Measurements from ENCODE around the gene PLA2G2F. TPM values are rescaled to one million over a fixed set of nuclear protein-coding genes. Genes with fewer than 3 reads are reported as not detected.

Gene PLA2G2F
- total and polyA plus RNA-seq, 2 of the 8 experiments (the other 6 are each of a cell fraction or from before 2014, with no cell fraction given) = not detected

- Histone ChIP-seq H3K79me1 (ENCODE audit: low read depth, low read length) (no peaks in the 10 kb centered on the region), H3K79me2 (ENCODE audit: control insufficient read depth in 1 of 2, insufficient read depth in 2 of 2, low read length in 2 of 2) (no peaks in the 10 kb centered on the region), H3K4me1 (replicated peaks in 1 of 4; ENCODE audit: control insufficient read depth in 3 of 4, insufficient read depth in 4 of 4, low read length in 3 of 4) (peaks cover 2 to 5% (median 3%) of the 10 kb centered on the region in 4 experiments; a peak in 4 of 7 replicates), H4K20me1 (replicated peaks in 1 of 2; ENCODE audit: control insufficient read depth in 1 of 2, insufficient read depth in 2 of 2, low read length in 2 of 2) (no peaks in the 10 kb centered on the region), H3K56ac (replicated peaks; ENCODE audit: insufficient read length, low read depth, low read length) (no peak overlapping the region), H3K23me2 (ENCODE audit: low read depth, low read length) (no peaks in the 10 kb centered on the region), H3K4ac (replicated peaks; ENCODE audit: insufficient read length, low read depth, low read length) (no peak overlapping the region), H3K4me3 (ENCODE audit: extremely low read depth in 1 of 4, insufficient read depth in 2 of 4, low read depth in 3 of 4, low read length in 4 of 4) (no peak overlapping the region), H3K4me2 (ENCODE audit: insufficient read depth in 1 of 2, low read depth in 2 of 2, low read length in 2 of 2) (no peak overlapping the region), H2AK5ac (ENCODE audit: low read depth, low read length) (no peak overlapping the region), H3K36me3 (ENCODE audit: control insufficient read depth in 2 of 4, insufficient read depth in 4 of 4, low read length in 3 of 4) (no peaks in the 10 kb centered on the region), H4K5ac (ENCODE audit: insufficient read length, low read depth, low read length) (no peak overlapping the region), H2BK120ac (replicated peaks; ENCODE audit: low read depth, low read length) (no peak overlapping the region), H3K9ac (replicated peaks in 1 of 4; ENCODE audit: extremely low read depth in 1 of 4, low read depth in 3 of 4, low read length in 3 of 4) (no peak overlapping the region), H3K27ac (ENCODE audit: low read depth, low read length) (no peak overlapping the region), H2BK5ac (ENCODE audit: low read depth, low read length) (no peak overlapping the region), H3K9me3 (ENCODE audit: insufficient read depth in 2 of 2, low read depth in 1 of 2, low read length in 1 of 2) (no peaks in the 10 kb centered on the region; a peak in 1 of 4 replicates), H4K91ac (replicated peaks; ENCODE audit: insufficient read length, low read length) (no peak overlapping the region), H3K18ac (ENCODE audit: extremely low read depth, low read length) (no peak overlapping the region), H2AFZ (ENCODE audit: low read length) (no peak overlapping the region), H4K8ac (ENCODE audit: extremely low read depth, insufficient read depth, low read length) (no peak overlapping the region), H2BK15ac (ENCODE audit: low read length) (no peak overlapping the region), H2BK12ac (ENCODE audit: low read depth, low read length) (no peak overlapping the region), H2BK20ac (ENCODE audit: low read length) (no peak overlapping the region), H3K14ac (ENCODE audit: insufficient read length) (no peak overlapping the region), H3K23ac (ENCODE audit: insufficient read length) (no peak overlapping the region), H3K27me3 (replicated peaks in 1 of 4; ENCODE audit: control insufficient read depth in 3 of 4, extremely low read depth in 1 of 4, insufficient read depth in 3 of 4, low read length in 3 of 4) (no peaks in the 10 kb centered on the region)
- ChIA-PET POLR2A (ENCODE audit: partially characterized antibody) (no interaction called here), CTCF (ENCODE audit: partially characterized antibody) (interaction anchor here (0.6 to 4.2 kb wide), 7 partner anchors 9 to 192 kb away, joined by 3 to 22 read pairs (median 4); partner anchors contain the start of gene PLA2G2E)
- DNase-seq (ENCODE audit: low read depth in 1 of 2, low spot score in 2 of 2) (no peak), FAIRE-seq (no peak)
- WGBS, 2 experiments (ENCODE audit: extremely low coverage in 1 of 2, insufficient coverage in 1 of 2, insufficient read length in 1 of 2, insufficient replicate concordance in 2 of 2, low coverage in 1 of 2, low lambda C conversion rate in 2 of 2, missing lambda C conversion rate in 1 of 2) = 94% methylated on average over 7 of the region's 7 CpGs; no CpG with 5 or more reads in 1 of the 2 experiments
- TF ChIP-seq, protein P1, sequence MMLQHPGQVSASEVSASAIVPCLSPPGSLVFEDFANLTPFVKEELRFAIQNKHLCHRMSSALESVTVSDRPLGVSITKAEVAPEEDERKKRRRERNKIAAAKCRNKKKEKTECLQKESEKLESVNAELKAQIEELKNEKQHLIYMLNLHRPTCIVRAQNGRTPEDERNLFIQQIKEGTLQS (IDR thresholded peaks at IDR 0.05; ENCODE audit: insufficient read depth, low read depth, low read length) = no peak
- TF ChIP-seq TCF12 (IDR thresholded peaks at IDR 0.05; ENCODE audit: low read depth, low read length) = no peak
- no peak for TF ChIP-seq NRF1 (IDR thresholded peaks at IDR 0.05; ENCODE audit: low read depth, low read length)
Observed at GRCh38 chr1:20115916-20116315, 23.2 kb upstream of the PLA2G2F start.
